Fibroblast of skin of left biceps (primary cell): ENCODE measurements around the gene INSL3.
"Not testable (repeated sequence)": the region's sequence is repeated elsewhere in the genome, so short reads cannot be mapped to it uniquely, and the experiment has no call there.

Experiments
- DNase-seq, 2 experiments: peaks; one replicate each; pipeline ENCODE4 v3.0.0-alpha.2; 2013; ENCODE audit warnings: low read depth in 2 of 2

INSL3 gene

DNA sequence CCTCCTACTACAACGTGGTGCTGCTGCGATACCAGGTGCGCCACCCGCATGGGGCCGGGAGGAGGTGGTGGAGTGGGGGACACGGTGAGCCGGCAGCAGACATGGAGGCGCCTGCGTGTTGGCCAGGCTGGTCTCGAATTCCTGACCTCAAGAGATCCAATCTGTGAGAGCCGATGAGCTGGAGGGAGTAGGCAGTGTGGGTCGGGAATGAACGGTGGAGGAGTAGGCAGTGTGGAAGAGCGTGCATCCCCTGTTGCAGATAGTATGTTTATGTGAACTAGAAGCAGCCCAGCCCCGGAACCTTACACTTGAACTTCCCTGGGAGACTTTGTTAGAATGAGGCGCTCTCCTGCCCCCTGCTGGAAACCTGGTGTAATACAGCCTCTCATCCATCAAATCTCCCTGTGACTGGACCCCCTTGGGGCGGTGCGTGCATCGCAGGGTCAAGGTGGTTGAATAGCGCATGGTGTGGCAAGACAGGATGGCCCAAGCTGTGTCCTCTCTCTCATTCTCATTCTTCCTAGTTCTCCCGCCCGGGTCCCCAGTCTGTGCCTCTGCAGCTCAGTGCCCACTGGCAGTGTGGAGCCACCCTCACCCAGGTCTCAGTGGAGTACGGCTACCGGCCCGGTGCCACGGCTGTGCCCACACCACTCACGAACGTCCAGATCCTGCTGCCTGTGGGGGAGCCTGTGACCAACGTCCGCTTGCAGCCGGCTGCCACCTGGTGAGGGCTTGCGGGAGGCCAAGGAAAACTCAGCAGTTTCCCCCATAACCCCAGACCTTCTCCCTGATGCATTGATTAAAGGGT, 36.9 kb downstream of the INSL3 start:
- DNase-seq = peak in 1 of 2 experiments; percentile 18

DNA sequence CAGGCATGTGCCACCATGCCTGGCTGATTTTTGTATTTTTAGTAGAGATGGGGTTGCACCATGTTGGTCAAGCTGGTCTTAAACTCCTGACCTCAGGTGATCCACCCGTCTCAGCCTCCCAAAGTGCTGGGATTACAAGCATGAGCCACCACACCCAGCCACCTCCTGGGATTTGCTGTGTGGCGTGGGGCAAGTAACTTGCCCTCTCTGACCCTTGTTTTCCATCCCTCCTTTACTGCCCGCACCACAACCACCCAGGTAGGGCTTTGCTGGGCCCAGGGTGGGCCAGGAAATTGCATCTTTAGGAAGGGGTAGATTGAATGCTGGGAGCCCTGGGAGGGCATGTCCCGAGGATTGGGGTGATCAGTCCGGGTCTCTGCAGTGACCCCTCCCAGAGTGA, 37.6 kb downstream of the INSL3 start:
- DNase-seq = not testable (repeated sequence)

DNA sequence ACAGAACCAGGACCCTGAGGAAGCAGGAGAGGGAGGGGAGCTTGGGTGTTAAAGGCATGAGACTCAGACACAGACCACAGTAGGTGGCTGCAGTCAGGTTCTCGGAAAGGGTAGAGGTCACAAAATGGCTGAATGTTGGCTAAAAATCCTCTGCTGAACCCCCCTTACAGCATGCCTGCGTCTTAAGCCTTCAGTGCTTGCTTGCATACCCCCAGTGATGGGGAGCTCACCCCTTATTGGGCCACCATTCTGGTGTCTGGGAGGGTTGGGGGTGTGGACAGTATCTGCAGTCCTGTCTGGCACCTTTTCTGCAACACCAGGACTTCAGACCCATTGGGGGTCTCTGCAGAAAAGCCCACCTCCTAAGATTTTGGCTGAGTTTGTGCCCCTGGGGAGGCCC, 40.5 kb downstream of the INSL3 start:
- DNase-seq = no peak

DNA sequence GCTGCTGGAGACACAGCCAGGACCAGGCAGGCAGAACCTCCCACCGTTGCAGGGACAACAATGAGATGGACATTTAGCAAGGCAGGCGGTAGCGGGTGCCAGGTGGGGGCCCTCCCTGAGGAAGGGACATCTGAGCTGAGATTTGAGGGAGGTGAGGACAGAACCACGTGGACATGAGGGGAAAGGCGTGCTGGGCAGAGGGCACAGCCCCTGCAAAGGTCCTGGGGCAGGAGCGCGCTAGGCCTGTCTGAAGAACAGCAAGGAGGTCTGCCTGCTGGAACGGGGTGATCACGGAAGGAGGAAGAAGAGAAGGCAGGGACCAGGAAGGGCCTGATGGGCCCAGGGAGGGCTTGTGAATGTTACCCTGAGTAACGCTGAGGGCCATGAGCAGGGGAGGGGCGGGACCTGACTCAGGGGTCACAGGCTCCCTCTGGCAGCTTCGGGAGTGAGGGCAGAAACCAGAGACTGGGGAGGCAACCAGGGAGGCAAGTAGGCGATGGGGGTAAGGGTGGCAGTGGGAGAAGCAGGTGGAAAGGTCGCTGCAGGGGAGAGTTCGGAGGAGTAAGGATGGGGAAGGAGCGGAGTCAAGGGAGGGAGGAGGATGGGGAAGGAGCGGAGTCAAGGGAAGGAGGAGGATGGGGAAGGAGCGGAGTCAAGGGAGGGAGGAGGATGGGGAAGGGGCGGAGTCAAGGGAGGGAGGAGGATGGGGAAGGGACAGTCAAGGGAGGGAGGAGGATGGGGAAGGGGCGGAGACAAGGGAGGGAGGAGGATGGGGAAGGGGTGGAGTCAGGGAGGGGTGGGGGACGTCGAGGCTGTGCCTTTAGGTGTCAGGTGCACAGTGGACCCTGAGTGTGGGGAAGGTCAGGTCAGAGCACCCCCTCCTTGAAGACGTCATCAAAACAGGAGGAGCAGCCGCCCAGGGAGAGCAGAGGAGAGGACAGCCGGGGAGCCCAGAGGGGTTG, 42.1 kb downstream of the INSL3 start:
- peak in 1 of 2 experiments; percentile 8 for DNase-seq

DNA sequence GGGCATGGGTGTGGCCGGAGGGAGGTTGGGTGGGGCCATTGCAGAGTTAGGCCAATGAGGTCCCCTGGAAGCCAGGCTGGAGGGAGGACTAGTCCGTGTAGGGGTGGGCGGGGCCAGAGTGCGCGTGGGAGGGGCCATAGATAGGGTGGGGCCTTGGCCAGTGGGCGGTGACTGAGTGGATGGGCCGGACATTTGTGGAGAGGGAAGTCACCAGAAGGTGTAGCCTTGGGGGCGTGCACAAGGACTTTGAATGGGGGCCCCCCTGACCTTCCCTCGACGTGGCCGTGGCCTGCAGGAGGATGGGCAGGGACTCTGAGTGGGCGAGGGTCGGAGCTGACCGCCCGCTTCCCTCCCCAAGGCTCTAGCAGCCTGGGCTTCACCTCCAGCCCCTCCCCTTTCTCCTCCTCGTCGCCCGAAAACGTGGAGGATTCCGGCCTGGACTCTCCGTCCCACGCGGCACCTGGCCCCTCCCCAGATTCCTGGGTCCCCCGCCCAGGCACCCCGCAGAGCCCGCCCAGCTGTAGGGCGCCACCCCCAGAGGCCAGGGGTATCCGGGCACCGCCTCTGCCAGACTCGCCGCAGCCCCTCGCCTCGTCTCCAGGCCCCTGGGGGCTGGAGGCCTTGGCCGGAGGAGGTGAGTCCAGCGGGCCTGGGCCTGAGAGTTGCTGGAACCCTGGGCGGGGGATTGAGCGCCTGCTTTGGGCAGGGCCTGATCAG, 42.9 kb downstream of the INSL3 start:
- DNase-seq = no peak

DNA sequence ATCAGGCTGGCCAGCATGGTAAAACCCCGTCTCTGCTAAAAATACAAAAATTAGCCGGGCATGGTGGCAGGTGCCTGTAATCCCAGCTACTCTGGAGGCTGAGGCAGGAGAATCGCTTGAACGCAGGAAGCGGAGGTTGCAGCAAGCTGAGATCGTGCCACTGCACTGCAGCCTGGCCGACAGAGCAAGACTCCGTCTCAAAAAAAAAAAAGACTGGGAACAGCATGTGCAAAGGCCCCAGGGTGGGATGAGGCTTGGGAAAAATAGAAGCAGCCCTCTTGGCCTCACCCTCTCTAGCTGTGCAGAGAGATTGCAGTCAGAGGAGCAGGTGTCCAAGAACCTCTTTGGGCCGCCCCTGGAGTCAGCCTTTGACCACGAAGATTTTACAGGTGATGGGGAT, 43.5 kb downstream of the INSL3 start:
- DNase-seq = not testable (repeated sequence)

DNA sequence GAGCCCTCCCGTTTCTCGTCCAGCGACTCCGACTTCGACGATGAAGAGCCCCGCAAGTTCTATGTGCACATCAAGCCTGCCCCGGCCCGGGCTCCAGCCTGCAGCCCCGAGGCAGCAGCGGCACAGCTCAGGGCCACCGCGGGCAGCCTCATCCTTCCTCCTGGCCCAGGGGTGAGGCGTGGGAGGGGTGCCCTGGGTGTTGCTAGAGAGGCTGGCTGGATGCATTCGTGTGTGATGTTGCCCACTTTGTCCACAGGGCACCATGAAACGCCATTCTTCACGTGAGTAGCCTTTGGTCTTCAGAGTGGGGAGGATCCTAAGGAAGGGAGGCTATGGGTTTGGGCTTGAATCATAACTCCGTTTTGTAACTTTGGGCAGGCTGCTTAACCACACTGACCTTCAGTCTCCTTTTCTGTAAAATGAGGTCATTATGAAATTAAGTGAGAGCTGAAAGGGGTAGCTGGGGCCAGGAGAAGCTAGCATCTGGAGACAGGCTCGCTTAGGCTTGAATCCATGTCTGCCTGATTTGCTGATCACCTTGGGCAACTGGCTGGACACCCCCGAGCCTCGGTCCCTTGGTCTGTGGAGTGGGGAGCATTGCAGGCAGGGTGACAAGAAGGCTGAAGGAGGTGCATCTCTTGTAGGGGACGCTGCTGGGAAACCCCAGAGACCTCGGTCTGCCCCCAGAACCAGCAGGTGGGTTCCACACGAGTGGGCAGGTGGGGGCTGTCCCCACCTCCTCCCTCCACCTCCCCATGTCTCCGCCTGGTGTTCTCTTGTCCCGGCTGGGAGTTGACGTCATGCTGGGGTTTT, 45.1 kb downstream of the INSL3 start:
- no peak for DNase-seq

DNA sequence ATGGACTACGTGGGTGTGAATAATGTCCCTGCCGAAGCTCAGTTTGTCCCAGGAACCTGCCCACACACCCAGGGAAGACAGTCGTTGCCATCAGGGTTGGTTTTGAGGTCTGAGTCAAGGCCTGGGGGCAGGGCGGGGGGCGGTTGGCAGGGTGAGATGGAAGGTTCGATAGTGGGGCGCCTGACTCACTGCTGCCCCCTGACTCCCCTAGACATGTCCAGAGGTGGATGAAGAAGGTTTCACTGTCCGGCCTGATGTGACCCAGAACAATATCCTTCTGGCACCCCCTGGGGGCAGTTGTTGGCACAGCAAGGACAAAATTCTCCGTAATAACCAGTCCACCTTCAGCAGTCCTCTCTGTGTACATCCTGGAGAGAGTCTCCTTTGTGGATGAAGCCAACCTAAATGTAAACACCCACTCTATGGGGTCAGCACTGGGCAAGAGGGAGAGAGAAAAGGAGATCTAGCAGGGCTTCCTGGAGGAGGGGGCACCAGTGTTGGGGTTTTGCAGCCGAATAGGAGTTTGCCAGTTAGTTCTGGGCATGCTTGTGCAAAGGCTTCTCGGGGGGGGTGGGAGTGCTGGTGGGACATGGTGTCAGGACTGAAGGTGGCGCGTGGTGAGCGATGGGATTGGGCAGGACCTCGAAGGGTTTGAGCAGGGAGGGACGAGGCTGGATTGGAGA, 45.9 kb downstream of the INSL3 start:
- DNase-seq = no peak

DNA sequence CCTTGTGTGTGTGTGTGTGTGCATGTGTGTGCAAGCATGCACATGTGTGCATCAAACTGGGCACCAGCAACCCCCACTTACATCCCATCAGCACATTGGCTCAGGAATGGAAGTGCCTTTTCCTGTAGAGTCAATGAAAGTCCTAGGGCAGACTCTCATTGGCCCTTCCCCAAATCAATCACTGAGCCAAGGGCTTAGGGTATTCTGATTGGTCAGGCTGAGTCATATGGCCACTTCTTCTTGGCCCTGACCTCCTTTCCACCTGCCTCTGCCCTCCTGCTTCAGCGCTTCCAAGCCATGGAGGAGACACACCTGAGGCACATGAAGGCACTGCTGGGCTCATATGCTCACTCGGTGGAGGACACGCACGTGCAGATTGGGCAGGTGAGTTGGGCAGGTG, 49.1 kb downstream of the INSL3 start:
- DNase-seq = peak in 1 of 2 experiments; percentile 10

DNA sequence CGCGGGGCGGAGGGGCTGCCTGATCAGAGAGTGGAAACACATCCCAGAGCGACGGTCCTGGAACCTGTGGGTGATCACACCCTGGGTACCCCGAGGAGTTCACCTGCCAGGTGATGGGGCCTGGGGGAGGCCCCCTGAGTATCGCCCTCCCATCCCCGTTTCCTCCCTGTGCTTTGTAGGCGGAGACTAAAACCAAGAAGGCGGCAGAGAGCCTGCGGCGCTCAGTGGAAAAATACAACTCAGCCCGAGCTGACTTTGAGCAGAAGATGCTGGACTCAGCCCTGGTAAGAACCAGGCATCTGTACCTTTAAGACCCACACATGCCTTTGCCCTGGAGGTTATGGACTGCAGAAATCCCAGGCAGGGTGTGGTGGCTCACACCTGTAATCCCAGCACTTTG, 50.7 kb downstream of the INSL3 start:
- no peak for DNase-seq

DNA sequence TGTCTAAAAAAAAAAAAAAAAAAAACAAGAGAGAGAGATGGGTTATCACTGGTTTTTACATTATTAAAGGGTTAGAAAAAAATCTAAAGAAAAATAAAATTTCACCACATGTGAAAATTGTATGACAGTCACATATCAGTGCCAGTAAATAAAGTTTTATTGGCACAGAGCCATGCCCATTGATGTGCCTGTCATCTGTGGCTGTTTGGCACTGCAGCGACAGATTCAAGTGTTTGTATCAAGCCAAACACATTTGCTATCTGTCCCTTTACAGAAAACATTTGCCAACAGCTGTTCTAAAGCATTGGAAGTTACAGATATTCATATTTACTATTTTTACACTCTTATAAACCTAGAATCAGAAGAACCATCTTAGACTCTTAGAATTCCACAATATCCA, 53.8 kb downstream of the INSL3 start:
- no peak for DNase-seq

DNA sequence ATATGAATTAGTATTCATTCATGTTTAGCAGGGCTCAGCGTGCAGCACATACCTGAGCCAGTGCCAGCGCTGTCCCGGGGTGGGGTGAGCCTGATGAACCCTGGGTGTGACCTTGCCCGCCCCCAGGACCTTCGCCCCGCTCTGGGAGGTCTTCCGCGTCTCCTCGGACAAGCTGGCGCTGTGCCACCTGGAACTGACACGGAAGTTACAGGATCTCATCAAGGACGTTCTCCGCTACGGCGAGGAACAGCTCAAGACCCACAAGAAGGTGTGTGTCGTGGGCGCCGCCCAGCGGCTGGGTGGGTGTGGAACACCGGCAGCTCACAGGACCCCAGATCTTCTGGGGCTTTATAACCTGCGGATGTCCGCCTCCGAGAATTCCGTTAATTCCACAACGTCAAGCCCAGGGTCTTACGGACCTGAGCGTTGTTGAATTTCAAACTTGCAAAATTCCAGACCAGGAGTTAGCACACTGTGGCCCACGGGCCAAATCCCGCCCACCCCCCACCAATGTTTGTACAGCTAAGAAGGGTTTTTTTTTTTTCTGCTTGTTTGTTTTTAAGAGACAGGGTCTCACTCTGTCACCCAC, 54.7 kb downstream of the INSL3 start:
- no peak for DNase-seq
